Neuron (in vitro differentiated cells): ENCODE data around the gene ERC1.
"Not testable (repeated sequence)": the region's sequence is repeated elsewhere in the genome, so short reads cannot be mapped to it uniquely, and the experiment has no call there.

Experiments used
- H2AFZ ChIP-seq: one replicate; pipeline ENCODE4 v1.6.1; 2013; ENCODE audit warnings: low read depth, mild to moderate bottlenecking, inconsistent platforms, low read length, moderate library complexity
- H3K27me3 ChIP-seq: one replicate; pipeline ENCODE4 v1.6.1; 2013; ENCODE audit warnings: low read length; ENCODE audit not compliant: insufficient read depth
- H3K36me3 ChIP-seq: one replicate; pipeline ENCODE4 v1.6.1; 2013; ENCODE audit warnings: low read length; ENCODE audit not compliant: insufficient read depth
- H3K4me1 ChIP-seq: one replicate; pipeline ENCODE4 v1.6.1; 2013; ENCODE audit warnings: low read length; ENCODE audit not compliant: insufficient read depth
- H3K4me3 ChIP-seq: 2 replicates; pipeline ENCODE4 v1.5.1; 2013; ENCODE audit warnings: mild to moderate bottlenecking, low read length, moderate library complexity
- H3K9me3 ChIP-seq: one replicate; pipeline ENCODE4 v1.6.1; 2013; ENCODE audit warnings: low read length

Gene ERC1

DNA sequence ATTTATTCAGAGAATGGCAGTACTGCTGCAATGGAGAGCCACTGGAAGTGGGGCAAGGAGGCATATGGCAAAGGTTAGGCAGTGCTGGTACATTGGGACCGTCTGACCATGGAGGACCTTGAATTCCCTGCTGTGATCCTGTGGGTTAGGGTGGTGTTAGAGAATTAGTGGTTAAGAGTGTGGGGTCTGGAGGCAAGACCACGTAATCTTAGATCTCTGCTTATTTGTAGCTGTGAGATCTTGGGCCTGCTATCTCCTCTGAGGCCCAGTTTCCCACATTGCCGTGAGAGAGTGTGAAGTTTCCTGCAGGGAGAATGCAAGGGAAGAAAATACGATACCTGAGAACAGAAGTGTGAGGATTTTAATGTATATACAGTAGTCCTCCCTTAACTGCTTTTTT is 147.7 kb downstream of the ERC1 start:
- no peaks in the 10 kb centered on the region for H3K27me3 ChIP-seq
- no peak overlapping the region for H2AFZ ChIP-seq
- H3K4me1 ChIP-seq: no peaks in the 10 kb centered on the region
- H3K36me3 ChIP-seq: no peaks in the 10 kb centered on the region
- no peaks in the 10 kb centered on the region for H3K9me3 ChIP-seq
- no peak overlapping the region for H3K4me3 ChIP-seq

DNA sequence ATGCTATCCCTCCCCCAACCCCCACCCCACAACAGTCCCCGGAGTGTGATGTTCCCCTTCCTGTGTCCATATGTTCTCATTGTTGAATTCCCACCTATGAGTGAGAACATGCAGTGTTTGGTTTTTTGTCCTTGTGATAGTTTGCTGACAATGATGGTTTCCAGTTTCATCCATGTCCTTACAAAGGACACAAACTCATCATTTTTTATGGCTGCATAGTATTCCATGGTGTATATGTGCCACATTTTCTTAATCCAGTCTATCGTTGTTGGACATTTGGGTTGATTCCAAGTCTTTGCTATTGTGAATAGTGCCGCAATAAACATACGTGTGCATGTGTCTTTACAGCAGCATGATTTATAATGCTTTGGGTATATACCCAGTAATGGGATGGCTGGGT is 155.7 kb downstream of the ERC1 start:
- H3K4me1 ChIP-seq, H3K9me3 ChIP-seq, H3K36me3 ChIP-seq, H3K27me3 ChIP-seq, H2AFZ ChIP-seq, H3K4me3 ChIP-seq: not testable (repeated sequence)

DNA sequence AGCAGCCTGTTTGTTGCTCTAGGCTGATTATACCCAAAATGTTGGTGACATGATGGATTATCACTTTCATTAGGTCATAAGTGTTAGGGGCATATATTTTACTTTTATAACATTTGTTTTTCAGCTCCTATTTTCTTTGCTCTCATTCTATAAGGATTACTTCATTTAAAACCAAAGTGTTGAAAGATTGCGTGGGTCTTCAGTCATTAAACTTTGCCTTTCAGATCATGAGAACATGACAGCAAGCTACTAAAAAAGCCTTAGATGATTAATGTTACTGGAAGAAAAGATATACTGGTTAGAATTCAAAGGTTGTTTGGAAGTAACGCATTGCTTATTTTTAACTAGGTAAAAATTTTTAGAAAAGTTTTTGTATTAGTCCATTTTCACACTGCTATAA is 156.8 kb downstream of the ERC1 start:
- no peaks in the 10 kb centered on the region for H3K27me3 ChIP-seq
- no peaks in the 10 kb centered on the region for H3K9me3 ChIP-seq
- H3K36me3 ChIP-seq: no peaks in the 10 kb centered on the region
- no peak overlapping the region for H2AFZ ChIP-seq
- H3K4me1 ChIP-seq: no peaks in the 10 kb centered on the region
- no peak overlapping the region for H3K4me3 ChIP-seq

DNA sequence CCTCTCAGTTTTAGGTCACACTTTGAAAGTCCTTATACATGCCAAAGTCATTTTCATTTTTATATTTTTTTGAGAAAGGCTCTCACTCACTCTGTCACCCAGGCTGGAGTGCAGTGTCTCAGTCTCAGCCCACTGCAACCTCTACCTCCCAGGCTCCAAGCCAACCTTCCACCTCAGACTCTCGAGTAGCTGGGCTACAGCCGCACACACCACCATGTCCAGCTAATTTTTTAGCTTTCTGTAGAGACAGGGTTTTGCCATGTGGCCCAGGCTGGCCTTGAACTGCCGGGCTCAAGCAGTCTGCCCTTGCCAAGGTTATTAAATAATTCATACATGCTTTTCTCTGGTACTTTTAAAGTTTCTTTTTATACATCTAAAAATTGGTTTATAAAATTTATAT is 166.0 kb downstream of the ERC1 start:
- H3K27me3 ChIP-seq: no peaks in the 10 kb centered on the region
- no peaks in the 10 kb centered on the region for H3K36me3 ChIP-seq
- no peak overlapping the region for H2AFZ ChIP-seq
- no peak overlapping the region for H3K4me3 ChIP-seq
- H3K4me1 ChIP-seq: peaks cover 2% of the 10 kb centered on the region
- peaks cover 3% of the 10 kb centered on the region for H3K9me3 ChIP-seq

DNA sequence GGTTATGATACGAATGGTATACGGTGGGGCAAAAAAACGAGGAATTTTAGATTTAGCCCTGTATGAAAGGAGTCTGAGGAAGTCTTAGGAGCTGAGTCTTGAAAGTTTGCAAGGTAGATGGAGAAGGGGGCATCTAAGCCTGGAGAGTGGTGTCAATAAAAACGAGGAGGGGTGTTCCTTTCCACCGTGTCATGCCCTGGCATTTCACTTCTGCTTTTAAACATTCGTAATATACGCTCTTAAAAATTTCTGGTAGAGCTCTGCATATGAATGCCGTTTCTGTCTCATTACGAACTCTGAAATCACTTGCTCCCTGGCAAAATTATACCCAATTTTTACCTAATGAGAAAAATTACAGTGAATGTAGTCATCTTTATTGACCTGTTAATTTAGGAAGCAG is 170.2 kb downstream of the ERC1 start:
- Histone ChIP-seq H3K4me1 (peaks cover 7% of the 10 kb centered on the region), H3K4me3 (no peak overlapping the region), H3K9me3 (no peaks in the 10 kb centered on the region), H2AFZ (no peak overlapping the region), H3K36me3 (no peaks in the 10 kb centered on the region), H3K27me3 (no peaks in the 10 kb centered on the region)

DNA sequence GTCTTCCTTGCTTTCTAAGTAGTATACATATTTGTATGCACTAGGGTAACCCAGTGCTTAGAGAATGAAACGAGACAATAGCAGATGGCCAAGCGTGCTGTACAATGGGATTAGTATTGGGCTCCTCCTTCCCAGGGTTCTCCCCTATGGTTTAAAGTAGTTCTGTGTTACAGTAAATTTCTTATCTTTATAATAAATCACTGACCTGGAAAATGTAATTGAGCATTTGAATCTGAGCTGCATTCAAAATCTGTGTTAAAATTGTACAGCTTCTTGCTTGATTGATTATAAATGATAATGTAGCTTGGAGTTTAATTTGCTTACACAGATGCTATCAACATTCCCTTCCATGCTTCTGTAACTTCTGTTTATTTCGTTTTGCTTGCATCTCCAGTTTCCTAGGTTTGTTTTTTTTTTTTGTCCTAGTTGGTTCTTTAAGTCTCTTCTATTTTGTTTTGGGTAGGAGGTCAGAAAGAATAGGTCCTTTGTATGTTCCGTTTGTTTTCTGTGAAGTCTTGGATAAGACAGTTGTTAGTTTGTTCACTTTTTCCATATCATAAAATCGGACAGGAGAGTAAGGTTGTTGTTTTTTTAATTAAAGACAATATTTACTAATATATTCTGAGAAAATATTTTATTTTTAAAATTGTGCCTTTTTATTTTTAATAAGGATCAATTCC is 171.2 kb downstream of the ERC1 start:
- Histone ChIP-seq H3K4me1 (peaks cover 7% of the 10 kb centered on the region), H3K36me3 (no peaks in the 10 kb centered on the region), H2AFZ (no peak overlapping the region), H3K27me3 (no peaks in the 10 kb centered on the region), H3K4me3 (no peak overlapping the region), H3K9me3 (no peaks in the 10 kb centered on the region)

DNA sequence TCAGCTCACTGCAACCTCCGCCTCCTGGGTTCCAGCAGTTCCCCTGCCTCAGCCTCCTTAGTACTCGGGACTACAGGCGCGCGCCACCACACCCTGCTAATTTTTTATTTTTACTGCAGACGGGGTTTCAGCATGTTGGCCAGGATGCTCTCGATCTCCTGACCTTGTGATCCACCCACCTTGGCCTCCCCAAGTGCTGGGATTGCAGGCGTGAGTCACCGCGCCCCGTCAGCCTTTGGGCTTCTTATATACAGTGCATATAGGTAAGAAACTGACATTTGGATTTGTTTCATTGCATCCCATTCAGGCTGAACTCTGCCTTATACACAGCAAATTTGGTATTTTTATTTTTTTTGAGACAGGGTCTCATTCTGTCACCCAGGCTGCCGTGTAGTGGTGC is 176.8 kb downstream of the ERC1 start:
- H3K9me3 ChIP-seq: no peaks in the 10 kb centered on the region
- H3K27me3 ChIP-seq: no peaks in the 10 kb centered on the region
- peaks cover 31% of the 10 kb centered on the region for H3K4me1 ChIP-seq
- no peak overlapping the region for H3K4me3 ChIP-seq
- no peak overlapping the region for H2AFZ ChIP-seq
- no peaks in the 10 kb centered on the region for H3K36me3 ChIP-seq

DNA sequence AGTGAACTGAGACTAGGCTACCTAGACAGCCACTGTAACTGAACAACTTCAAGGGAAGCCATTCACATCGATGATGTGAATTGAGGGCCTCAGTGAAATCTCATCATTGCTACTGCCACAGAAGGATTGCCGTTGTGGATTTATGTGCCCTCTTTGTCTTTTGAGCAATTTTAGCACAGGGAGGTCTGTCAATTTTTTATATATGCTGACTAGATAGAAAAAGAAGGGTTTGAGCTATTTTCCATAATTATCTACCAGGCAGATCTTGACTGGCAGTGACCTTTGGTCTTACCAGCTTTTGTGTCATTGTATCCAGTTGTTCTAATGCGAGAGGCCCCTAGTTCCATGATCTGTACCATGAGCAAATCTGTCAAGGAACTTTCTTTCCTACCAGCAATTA is 179.4 kb downstream of the ERC1 start:
- Histone ChIP-seq H3K36me3 (no peaks in the 10 kb centered on the region), H3K4me3 (no peak overlapping the region), H3K9me3 (no peaks in the 10 kb centered on the region), H3K27me3 (no peaks in the 10 kb centered on the region), H3K4me1 (peaks cover 31% of the 10 kb centered on the region), H2AFZ (no peak overlapping the region)

DNA sequence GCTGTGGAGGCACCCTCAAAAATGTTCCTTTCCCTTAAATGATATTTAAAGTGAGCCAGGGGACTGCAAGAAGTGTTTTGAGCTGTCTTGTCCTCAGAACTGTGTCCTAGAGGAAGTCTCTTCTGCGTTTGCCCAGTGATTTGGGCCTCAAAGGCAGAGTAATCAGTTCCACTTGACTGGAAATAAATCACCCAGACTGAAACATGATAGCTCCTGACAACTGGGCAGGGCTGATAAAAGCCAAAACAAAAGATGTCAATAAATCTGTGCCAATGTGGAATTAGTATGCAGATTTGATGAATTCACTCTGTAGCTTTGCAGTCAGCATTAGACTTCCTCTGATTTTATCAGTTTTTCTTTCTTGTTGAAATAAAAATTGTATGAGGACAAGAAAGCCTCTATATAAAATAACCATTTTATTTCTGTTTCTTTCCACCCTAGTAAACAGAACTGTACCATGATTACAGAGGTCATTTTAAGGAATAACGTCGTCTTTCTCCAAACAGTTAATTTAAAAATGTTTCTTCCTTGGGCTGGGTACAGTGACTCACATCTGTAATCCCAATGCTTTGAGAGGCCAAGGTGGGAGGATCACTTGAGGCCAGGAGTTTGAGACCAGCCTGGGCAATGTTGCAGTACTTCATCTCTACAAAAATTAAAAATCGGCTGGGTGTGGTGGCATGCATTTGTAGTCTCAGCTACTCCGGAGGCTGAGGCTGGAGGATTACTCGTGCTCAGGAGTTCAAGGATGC is 180.8 kb downstream of the ERC1 start:
- Histone ChIP-seq H3K9me3 (no peaks in the 10 kb centered on the region), H3K27me3 (no peaks in the 10 kb centered on the region), H2AFZ (no peak overlapping the region), H3K4me3 (no peak overlapping the region), H3K36me3 (no peaks in the 10 kb centered on the region), H3K4me1 (peaks cover 31% of the 10 kb centered on the region)

DNA sequence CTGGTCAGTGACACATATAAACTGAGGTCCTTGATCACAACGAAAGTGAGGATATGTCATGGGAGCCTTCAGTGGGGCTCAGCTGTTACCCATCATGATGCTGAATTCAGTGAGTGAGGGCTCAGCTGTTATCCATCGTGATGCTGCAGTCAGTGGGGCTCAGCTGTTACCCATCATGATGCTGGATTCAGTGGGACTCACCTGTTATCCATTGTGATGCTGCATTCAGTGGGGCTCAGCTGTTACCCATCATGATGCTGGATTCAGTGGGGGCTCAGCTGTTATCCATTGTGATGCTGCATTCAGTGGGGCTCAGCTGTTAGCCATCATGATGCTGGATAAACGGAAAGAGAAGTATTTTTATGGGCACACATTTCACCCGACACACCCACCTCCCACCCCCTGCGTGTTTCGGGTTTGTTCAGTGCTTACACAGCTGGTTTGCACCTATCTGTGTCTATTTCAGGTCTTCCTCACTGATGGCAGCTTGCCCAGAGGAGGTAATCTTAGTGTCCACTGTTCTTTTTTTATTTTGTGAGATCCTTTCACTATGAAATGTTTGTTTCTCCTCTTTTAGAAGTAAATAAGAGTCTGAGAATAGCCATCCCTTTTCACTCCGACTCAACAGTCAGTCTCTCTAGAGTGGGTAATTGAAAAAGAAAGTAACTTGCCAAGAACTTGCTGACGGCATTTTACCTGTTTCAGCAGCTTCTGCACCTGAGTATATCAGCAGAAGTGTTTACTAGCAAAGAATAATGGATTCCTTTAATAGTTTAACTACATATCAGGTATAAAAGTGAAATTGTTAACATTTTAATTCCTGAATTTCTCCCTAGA is 183.0 kb downstream of the ERC1 start:
- no peak overlapping the region for H3K4me3 ChIP-seq
- H3K4me1 ChIP-seq: peaks cover 31% of the 10 kb centered on the region
- H3K9me3 ChIP-seq: no peaks in the 10 kb centered on the region
- H3K36me3 ChIP-seq: no peaks in the 10 kb centered on the region
- no peaks in the 10 kb centered on the region for H3K27me3 ChIP-seq
- no peak overlapping the region for H2AFZ ChIP-seq

DNA sequence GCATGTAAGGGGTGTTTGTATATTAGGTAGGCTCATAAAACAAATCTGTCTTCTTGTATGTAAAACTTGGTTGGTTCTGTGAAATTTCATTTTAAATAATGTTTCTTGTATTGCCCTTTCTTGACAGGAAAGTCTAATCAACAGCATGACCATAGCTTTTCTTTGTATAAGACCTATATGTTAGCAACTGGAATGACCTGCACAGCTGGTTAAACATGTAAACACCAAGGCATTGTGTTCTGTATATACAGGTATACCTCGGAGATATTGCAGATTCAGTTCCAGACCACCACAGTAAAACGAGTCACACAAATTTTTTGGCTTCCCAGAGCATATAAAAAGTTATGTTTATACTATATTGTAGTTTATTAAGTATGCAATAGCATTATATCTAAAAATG is 183.6 kb downstream of the ERC1 start:
- H3K27me3 ChIP-seq: no peaks in the 10 kb centered on the region
- no peak overlapping the region for H2AFZ ChIP-seq
- H3K36me3 ChIP-seq: no peaks in the 10 kb centered on the region
- H3K4me1 ChIP-seq: peaks cover 26% of the 10 kb centered on the region
- no peak overlapping the region for H3K4me3 ChIP-seq
- H3K9me3 ChIP-seq: no peaks in the 10 kb centered on the region

DNA sequence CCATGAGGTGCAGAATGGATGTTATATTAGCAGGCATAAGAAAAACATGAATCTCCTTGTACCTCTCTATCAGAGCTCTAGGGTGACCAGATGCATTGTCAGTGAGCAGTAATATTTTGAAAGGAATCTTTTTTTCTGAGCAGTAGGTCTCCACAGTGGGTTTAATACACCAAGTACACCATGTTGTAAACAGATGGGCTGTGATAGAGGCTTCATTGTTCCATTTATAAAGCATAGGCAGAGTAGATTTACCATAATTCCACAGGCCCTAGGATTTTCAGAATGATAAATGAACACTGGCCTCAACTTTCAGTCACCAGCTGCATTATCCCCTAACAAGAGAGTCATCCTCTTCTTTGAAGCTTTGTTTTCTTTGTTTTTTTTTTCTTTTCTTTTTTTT is 185.2 kb downstream of the ERC1 start:
- no peaks in the 10 kb centered on the region for H3K36me3 ChIP-seq
- H3K4me3 ChIP-seq: no peak overlapping the region
- H3K9me3 ChIP-seq: no peaks in the 10 kb centered on the region
- peaks cover 13% of the 10 kb centered on the region for H3K4me1 ChIP-seq
- no peak overlapping the region for H2AFZ ChIP-seq
- H3K27me3 ChIP-seq: no peaks in the 10 kb centered on the region

DNA sequence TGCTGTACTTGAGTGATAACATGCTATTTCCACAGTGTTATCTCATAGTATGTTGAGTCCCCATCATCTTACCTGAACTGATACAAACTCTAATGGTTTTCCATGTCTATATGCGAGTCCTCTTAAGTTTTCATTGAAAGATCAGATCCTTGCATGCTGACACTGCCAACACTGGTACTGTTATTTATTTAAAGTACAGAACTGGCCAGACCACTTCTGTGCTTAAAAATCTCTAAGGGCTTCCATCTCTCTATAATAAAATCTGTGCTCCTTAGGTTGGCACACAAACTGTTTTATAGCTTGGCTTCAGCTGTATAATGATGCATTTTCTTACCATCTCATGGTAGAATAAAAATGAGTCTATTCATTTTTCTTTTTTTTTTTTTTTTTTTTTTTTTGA is 188.1 kb downstream of the ERC1 start:
- Histone ChIP-seq H2AFZ (no peak overlapping the region), H3K4me3 (no peak overlapping the region), H3K9me3 (no peaks in the 10 kb centered on the region), H3K4me1 (peaks cover 2% of the 10 kb centered on the region), H3K36me3 (no peaks in the 10 kb centered on the region), H3K27me3 (no peaks in the 10 kb centered on the region)
